ENCODE results near the gene COL4A1.

DNA sequence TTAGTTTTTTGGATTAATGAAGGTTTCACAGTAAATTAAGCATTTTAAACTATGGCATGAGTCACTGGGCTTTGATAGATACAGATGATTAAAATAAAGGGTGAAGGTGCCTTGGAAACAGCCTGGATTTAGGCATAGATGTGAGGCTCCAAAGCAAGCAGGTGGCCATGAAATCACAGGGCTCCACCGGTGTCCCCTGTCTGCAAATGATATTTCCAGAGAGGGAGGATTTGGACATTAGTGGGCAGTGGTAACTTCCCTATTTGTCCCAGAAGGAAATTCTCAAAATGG, 127.2 kb downstream of the COL4A1 start:
- TF ChIP-seq ZNF274 (IDR thresholded peaks at IDR 0.05; ENCODE audit: low read depth, low read length) (no peak), SUZ12 (IDR thresholded peaks at IDR 0.05; ENCODE audit: extremely low read depth, insufficient read depth, insufficient read length) (no peak)
